Liver (tissue), 3 donors: ENCODE results near the gene WDR77.

Experiments
- GABPA ChIP-seq, 2 donors: IDR thresholded peaks in 1 of 2; conservative IDR thresholded peaks in 1 of 2; 2 replicates each; pipeline ENCODE4 v1.6.1; 2016; ENCODE audit warnings: antibody characterized with exemption in 2 of 2, mild to moderate bottlenecking in 1 of 2, moderate library complexity in 1 of 2
- TAF1 ChIP-seq: conservative IDR thresholded peaks from 2 replicates; pipeline ENCODE4 v1.6.1; 2016; ENCODE audit warnings: antibody characterized with exemption, mild to moderate bottlenecking
- YY1 ChIP-seq: IDR thresholded peaks from 2 replicates; pipeline ENCODE4 v1.6.1; 2016; ENCODE audit warnings: antibody characterized with exemption, mild to moderate bottlenecking
- TF ChIP-seq, protein P1 (sequence below): fragments of 150-350 bp; IDR thresholded peaks from 2 replicates; pipeline ENCODE4 v1.5.1; 2017; ENCODE audit warnings: improper control_type of control experiment, low read depth, low read length; ENCODE audit not compliant: missing input control
- donor health status: healthy.
- donor health status: healthy.

- TF ChIP-seq TAF1: no peak
- TF ChIP-seq, protein P1, sequence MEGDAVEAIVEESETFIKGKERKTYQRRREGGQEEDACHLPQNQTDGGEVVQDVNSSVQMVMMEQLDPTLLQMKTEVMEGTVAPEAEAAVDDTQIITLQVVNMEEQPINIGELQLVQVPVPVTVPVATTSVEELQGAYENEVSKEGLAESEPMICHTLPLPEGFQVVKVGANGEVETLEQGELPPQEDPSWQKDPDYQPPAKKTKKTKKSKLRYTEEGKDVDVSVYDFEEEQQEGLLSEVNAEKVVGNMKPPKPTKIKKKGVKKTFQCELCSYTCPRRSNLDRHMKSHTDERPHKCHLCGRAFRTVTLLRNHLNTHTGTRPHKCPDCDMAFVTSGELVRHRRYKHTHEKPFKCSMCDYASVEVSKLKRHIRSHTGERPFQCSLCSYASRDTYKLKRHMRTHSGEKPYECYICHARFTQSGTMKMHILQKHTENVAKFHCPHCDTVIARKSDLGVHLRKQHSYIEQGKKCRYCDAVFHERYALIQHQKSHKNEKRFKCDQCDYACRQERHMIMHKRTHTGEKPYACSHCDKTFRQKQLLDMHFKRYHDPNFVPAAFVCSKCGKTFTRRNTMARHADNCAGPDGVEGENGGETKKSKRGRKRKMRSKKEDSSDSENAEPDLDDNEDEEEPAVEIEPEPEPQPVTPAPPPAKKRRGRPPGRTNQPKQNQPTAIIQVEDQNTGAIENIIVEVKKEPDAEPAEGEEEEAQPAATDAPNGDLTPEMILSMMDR: no peak
- no peak for TF ChIP-seq GABPA (IDR thresholded peaks at IDR 0.05 in 1 of 2, conservative IDR thresholded peaks at IDR 0.05 in 1 of 2)
- TF ChIP-seq YY1: no peak
Measured at GRCh38 chr1:111465754-111466153, 16.7 kb upstream of the WDR77 start.
